ENCODE results near the gene RRP8. TPM values are rescaled to one million over a fixed set of nuclear protein-coding genes. Genes with fewer than 3 reads are reported as not detected.

RRP8 gene
- total and polyA plus RNA-seq, 9 of the 15 experiments (the other 6 are each of a cell fraction or from before 2014, with no cell fraction given), result 5.7 to 47.3 (median 32.6) TPM

DNA sequence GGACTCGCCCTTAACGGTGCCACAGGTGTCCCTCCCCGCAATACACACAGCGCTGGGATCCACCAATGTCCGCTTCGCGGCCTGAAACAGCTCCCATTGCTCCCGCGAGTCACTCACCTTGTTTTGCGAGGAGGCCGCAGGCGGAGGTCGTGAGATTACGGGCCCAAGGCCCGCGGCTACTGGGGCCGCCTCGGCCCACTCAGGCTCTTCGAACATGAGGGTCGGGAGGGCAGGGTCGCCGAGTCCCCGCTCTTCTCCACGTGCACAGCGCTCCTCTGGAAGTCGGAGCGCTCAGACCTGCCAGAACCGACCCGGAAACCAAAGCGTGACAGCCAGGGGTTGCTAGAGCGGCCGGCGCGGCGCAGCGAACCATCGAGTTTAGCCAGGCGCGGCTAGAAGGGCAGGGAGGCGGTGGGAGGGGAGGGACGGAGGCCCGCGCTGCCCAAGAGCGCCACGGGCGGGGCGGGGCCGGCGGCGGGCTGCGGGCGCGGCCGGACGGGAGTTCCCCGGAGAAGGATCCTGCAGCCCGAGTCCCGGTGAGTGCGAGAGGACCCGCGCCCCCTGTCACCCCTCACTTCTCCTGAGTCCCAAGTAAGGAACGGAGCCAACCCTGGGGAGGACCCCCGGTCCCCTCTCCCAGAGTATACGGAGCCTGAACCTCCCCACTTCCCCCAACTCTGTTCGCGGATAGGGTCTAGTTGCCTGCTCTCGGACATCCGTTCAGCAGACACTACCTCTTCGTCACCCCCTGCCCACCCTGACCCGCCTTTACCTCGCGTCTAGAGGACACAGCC lies at the start of gene RRP8, which contains the start of gene ILK (continued):
- TF ChIP-seq, protein P1, sequence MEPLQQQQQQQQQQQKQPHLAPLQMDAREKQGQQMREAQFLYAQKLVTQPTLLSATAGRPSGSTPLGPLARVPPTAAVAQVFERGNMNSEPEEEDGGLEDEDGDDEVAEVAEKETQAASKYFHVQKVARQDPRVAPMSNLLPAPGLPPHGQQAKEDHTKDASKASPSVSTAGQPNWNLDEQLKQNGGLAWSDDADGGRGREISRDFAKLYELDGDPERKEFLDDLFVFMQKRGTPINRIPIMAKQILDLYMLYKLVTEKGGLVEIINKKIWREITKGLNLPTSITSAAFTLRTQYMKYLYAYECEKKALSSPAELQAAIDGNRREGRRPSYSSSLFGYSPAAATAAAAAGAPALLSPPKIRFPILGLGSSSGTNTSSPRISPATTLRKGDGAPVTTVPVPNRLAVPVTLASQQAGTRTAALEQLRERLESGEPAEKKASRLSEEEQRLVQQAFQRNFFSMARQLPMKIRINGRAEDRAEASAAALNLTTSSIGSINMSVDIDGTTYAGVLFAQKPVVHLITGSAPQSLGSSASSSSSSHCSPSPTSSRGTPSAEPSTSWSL (CRISPR knock-in tag; IDR thresholded peaks at IDR 0.05; ENCODE audit: borderline replicate concordance), result no peak
- peak; percentile 71; the same call in 1 of the 2 replicates for TF ChIP-seq PML (IDR thresholded peaks at IDR 0.05; ENCODE audit: low read length)
- 0 out of 2 replicates have a peak, but pooled peaks have one; percentile 21 for TF ChIP-seq LEF1 (IDR thresholded peaks at IDR 0.05)
- peak; percentile 93 for TF ChIP-seq SAP30 (IDR thresholded peaks at IDR 0.05; ENCODE audit: borderline replicate concordance, insufficient read depth, low read depth, low read length, poor library complexity, severe bottlenecking)
- TF ChIP-seq, protein P2, sequence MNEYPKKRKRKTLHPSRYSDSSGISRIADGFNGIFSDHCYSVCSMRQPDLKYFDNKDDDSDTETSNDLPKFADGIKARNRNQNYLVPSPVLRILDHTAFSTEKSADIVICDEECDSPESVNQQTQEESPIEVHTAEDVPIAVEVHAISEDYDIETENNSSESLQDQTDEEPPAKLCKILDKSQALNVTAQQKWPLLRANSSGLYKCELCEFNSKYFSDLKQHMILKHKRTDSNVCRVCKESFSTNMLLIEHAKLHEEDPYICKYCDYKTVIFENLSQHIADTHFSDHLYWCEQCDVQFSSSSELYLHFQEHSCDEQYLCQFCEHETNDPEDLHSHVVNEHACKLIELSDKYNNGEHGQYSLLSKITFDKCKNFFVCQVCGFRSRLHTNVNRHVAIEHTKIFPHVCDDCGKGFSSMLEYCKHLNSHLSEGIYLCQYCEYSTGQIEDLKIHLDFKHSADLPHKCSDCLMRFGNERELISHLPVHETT (CRISPR knock-in tag; conservative IDR thresholded peaks at IDR 0.05 in 1 of 2, IDR thresholded peaks at IDR 0.05 in 1 of 2), result peak in 1 of 2 experiments; percentile 95; a peak in 2 of 4 replicates
- peak; percentile 95 for TF ChIP-seq RB1 (IDR thresholded peaks at IDR 0.05; ENCODE audit: low read depth)
- peak; percentile 79 for TF ChIP-seq RBBP5 (IDR thresholded peaks at IDR 0.05; ENCODE audit: borderline replicate concordance, insufficient read depth, low read length, poor library complexity, severe bottlenecking)
- no peak for TF ChIP-seq MCM2 (IDR thresholded peaks at IDR 0.05; ENCODE audit: low read depth)
- peak in 2 of 3 experiments; percentile 23 to 73 for TF ChIP-seq YY1 (IDR thresholded peaks at IDR 0.05; ENCODE audit: borderline replicate concordance in 1 of 3, control insufficient read depth in 1 of 3, extremely low read depth in 1 of 3, insufficient read depth in 3 of 3, insufficient read length in 1 of 3, insufficient replicate concordance in 2 of 3, low read depth in 1 of 3, low read length in 2 of 3)
- peak; percentile 93 for TF ChIP-seq PHF20 (IDR thresholded peaks at IDR 0.05; ENCODE audit: partially characterized antibody)
- peak; percentile 71 for TF ChIP-seq NCOR1 (IDR thresholded peaks at IDR 0.05)
- peak; percentile 96 for TF ChIP-seq EP400 (IDR thresholded peaks at IDR 0.05)
- 0 out of 2 replicates have a peak, but pooled peaks have one; percentile 14 for TF ChIP-seq JUN (IDR thresholded peaks at IDR 0.05; ENCODE audit: borderline replicate concordance, low read depth, low read length)
- TF ChIP-seq JUN (CRISPR knock-in tag; IDR thresholded peaks at IDR 0.05; ENCODE audit: borderline replicate concordance), result no peak; the same call in 1 of the 2 replicates
- TF ChIP-seq, protein P3, sequence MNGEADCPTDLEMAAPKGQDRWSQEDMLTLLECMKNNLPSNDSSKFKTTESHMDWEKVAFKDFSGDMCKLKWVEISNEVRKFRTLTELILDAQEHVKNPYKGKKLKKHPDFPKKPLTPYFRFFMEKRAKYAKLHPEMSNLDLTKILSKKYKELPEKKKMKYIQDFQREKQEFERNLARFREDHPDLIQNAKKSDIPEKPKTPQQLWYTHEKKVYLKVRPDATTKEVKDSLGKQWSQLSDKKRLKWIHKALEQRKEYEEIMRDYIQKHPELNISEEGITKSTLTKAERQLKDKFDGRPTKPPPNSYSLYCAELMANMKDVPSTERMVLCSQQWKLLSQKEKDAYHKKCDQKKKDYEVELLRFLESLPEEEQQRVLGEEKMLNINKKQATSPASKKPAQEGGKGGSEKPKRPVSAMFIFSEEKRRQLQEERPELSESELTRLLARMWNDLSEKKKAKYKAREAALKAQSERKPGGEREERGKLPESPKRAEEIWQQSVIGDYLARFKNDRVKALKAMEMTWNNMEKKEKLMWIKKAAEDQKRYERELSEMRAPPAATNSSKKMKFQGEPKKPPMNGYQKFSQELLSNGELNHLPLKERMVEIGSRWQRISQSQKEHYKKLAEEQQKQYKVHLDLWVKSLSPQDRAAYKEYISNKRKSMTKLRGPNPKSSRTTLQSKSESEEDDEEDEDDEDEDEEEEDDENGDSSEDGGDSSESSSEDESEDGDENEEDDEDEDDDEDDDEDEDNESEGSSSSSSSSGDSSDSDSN (IDR thresholded peaks at IDR 0.05; ENCODE audit: borderline replicate concordance in 1 of 2, low read depth in 2 of 2, low read length in 2 of 2), result peak; percentile 49 to 80
- peak; percentile 65; the same call in 1 of the 2 replicates for TF ChIP-seq MBD2 (IDR thresholded peaks at IDR 0.05; ENCODE audit: borderline replicate concordance, low read depth)
- TF ChIP-seq POU5F1 (IDR thresholded peaks at IDR 0.05; ENCODE audit: borderline replicate concordance, low read depth, low read length, partially characterized antibody), result peak; percentile 21
- TF ChIP-seq TSC22D4 (tag; IDR thresholded peaks at IDR 0.05), result no peak
- no peak for TF ChIP-seq SLC30A9 (CRISPR knock-in tag; IDR thresholded peaks at IDR 0.05)
- peak; percentile 70; the same call in 1 of the 2 replicates for TF ChIP-seq FOXK1 (CRISPR knock-in tag; IDR thresholded peaks at IDR 0.05; ENCODE audit: borderline replicate concordance)

Measured in K562 (cell line).